HS-27A (cell line): ENCODE measurements around the gene RXRA.

ENCODE experiments used
- DNase-seq: peaks from one replicate; pipeline ENCODE4 v3.0.0-alpha.2; 2012; ENCODE audit warnings: low read depth, missing footprints

The RXRA gene

GRCh38 chr9:134435550-134436378, 109.5 kb downstream of the RXRA start:
- DNase-seq = no peak

GRCh38 chr9:134436379-134436762, 110.1 kb downstream of the RXRA start:
- no peak for DNase-seq

- DNase-seq = no peak
Observed at GRCh38 chr9:134436911-134437310, 110.7 kb downstream of the RXRA start.

GRCh38 chr9:134437403-134438194, 111.3 kb downstream of the RXRA start:
- DNase-seq = no peak

GRCh38 chr9:134438195-134438788, 112.0 kb downstream of the RXRA start:
- DNase-seq = no peak

GRCh38 chr9:134439368-134439784, 113.1 kb downstream of the RXRA start:
- DNase-seq = no peak

- no peak for DNase-seq
Observed at GRCh38 chr9:134440636-134441226, 114.5 kb downstream of the RXRA start.

GRCh38 chr9:134441227-134442084, 115.2 kb downstream of the RXRA start:
- no peak for DNase-seq

- DNase-seq = no peak
Observed at GRCh38 chr9:134442085-134442474, 115.8 kb downstream of the RXRA start.

GRCh38 chr9:134442486-134443173, 116.4 kb downstream of the RXRA start:
- no peak for DNase-seq

GRCh38 chr9:134443174-134444037, 117.2 kb downstream of the RXRA start:
- DNase-seq = peak; percentile 36

- DNase-seq = no peak
Observed at GRCh38 chr9:134444038-134444315, 117.7 kb downstream of the RXRA start.

- no peak for DNase-seq
Observed at GRCh38 chr9:134445000-134445399, 118.7 kb downstream of the RXRA start.

GRCh38 chr9:134449180-134449916, 123.1 kb downstream of the RXRA start:
- peak; percentile 59 for DNase-seq

GRCh38 chr9:134451700-134452458, 125.6 kb downstream of the RXRA start:
- DNase-seq = no peak

- no peak for DNase-seq
Observed at GRCh38 chr9:134452728-134453127, 126.5 kb downstream of the RXRA start.

GRCh38 chr9:134453776-134454475, 127.7 kb downstream of the RXRA start:
- DNase-seq = no peak

- DNase-seq = no peak
Observed at GRCh38 chr9:134454476-134454857, 128.2 kb downstream of the RXRA start.
